HG02610 (cell line): ENCODE results near the gene GPRIN3.
A peak's percentile ranks its signal among the peaks of the same experiment; 100 is the strongest.
"Not testable (repeated sequence)": the region's sequence is repeated elsewhere in the genome, so short reads cannot be mapped to it uniquely, and the experiment has no call there.

ENCODE experiments used
- ATAC-seq: cut with Tn5 transposase; IDR thresholded peaks from one replicate; pipeline ENCODE4 v1.9.1; 2021; ENCODE audit warnings: mild to moderate bottlenecking, moderate library complexity; ENCODE audit not compliant: unreplicated experiment

GPRIN3 gene

GRCh38 chr4:89222170-89222569 is 85.4 kb downstream of the GPRIN3 start:
- ATAC-seq, result no peak

- no peak for ATAC-seq
Observed at GRCh38 chr4:89221167-89221867, 86.3 kb downstream of the GPRIN3 start.

GRCh38 chr4:89218587-89218986 is 89.0 kb downstream of the GPRIN3 start:
- ATAC-seq, result no peak

GRCh38 chr4:89217604-89218003 is 90.0 kb downstream of the GPRIN3 start:
- no peak for ATAC-seq

- ATAC-seq, result no peak
Observed at GRCh38 chr4:89216866-89217265, 90.7 kb downstream of the GPRIN3 start.

- ATAC-seq, result peak; percentile 59
Observed at GRCh38 chr4:89216422-89216821, 91.2 kb downstream of the GPRIN3 start.

- no peak for ATAC-seq
Observed at GRCh38 chr4:89215736-89216135, 91.9 kb downstream of the GPRIN3 start.

- no peak for ATAC-seq
Observed at GRCh38 chr4:89214308-89214707, 93.3 kb downstream of the GPRIN3 start.

GRCh38 chr4:89213382-89213701 is 94.3 kb downstream of the GPRIN3 start:
- ATAC-seq, result no peak

GRCh38 chr4:89212666-89213381 is 94.8 kb downstream of the GPRIN3 start:
- ATAC-seq, result no peak

GRCh38 chr4:89204624-89205023 is 103.0 kb downstream of the GPRIN3 start:
- no peak for ATAC-seq

- ATAC-seq, result no peak
Observed at GRCh38 chr4:89203902-89204301, 103.7 kb downstream of the GPRIN3 start.

GRCh38 chr4:89199394-89199793 is 108.2 kb downstream of the GPRIN3 start:
- ATAC-seq, result not testable (repeated sequence)

- ATAC-seq, result no peak
Observed at GRCh38 chr4:89197920-89198319, 109.7 kb downstream of the GPRIN3 start.

GRCh38 chr4:89196745-89197144 is 110.9 kb downstream of the GPRIN3 start:
- no peak for ATAC-seq

GRCh38 chr4:89196056-89196674 is 111.4 kb downstream of the GPRIN3 start:
- no peak for ATAC-seq

GRCh38 chr4:89193843-89194242 is 113.8 kb downstream of the GPRIN3 start:
- no peak for ATAC-seq
